NB4 (cell line): ENCODE measurements around the gene GPATCH8.

Experiments used
- POLR2A ChIP-seq: IDR thresholded peaks from 2 replicates; pipeline ENCODE4 v1.6.1; 2011; ENCODE audit warnings: mild to moderate bottlenecking; ENCODE audit not compliant: insufficient read length; ENCODE audit errors: extremely low read depth
- TF ChIP-seq, protein P1 (sequence below): IDR thresholded peaks from one replicate; pipeline ENCODE4 v1.5.1; 2012; ENCODE audit warnings: low read depth, low read length
- TF ChIP-seq, protein P2 (sequence below): IDR thresholded peaks from 2 replicates; pipeline ENCODE4 v1.6.1; 2011; ENCODE audit warnings: low read depth, low read length

DNA sequence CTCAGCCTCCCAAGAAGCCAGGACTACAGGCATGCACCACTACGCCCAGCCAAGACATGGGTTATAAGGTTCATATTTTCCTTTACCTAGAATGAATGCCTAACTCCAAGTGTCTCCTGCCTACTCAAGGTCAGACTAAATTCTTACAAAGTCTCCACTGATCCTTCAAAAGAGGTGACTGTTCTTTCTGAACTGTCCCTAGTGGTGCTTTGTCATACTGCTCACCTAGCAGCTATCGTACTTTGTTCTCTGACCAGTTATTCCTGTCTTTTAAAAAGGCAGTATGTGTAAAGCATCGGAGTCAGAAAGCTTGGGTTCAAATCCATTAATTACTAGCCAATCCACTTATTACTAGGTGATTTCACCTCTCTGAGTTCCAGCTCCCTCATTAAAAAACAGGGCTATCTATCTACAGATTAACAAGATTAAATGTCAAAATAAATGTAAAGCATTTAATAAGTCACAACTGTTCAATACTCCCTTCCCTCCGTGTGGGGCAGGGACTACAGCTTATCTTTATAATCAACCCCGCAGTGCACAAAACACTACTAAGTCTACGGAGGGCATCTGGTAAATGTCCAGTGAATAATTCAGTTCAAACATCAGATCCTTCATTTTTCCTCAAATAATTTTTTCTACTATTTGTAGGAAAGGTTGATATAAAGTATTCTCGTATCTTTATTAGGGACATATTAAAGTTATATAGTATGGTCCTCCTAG is 93.7 kb downstream of the GPATCH8 start:
- TF ChIP-seq, protein P1, sequence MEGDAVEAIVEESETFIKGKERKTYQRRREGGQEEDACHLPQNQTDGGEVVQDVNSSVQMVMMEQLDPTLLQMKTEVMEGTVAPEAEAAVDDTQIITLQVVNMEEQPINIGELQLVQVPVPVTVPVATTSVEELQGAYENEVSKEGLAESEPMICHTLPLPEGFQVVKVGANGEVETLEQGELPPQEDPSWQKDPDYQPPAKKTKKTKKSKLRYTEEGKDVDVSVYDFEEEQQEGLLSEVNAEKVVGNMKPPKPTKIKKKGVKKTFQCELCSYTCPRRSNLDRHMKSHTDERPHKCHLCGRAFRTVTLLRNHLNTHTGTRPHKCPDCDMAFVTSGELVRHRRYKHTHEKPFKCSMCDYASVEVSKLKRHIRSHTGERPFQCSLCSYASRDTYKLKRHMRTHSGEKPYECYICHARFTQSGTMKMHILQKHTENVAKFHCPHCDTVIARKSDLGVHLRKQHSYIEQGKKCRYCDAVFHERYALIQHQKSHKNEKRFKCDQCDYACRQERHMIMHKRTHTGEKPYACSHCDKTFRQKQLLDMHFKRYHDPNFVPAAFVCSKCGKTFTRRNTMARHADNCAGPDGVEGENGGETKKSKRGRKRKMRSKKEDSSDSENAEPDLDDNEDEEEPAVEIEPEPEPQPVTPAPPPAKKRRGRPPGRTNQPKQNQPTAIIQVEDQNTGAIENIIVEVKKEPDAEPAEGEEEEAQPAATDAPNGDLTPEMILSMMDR, result no peak
- no peak for TF ChIP-seq POLR2A
- TF ChIP-seq, protein P2, sequence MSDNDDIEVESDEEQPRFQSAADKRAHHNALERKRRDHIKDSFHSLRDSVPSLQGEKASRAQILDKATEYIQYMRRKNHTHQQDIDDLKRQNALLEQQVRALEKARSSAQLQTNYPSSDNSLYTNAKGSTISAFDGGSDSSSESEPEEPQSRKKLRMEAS, result no peak
